Dedifferentiated amniotic fluid mesenchymal stem cell (primary cell): ENCODE results near the gene NEBL.

ENCODE experiments used
- DNase-seq: peaks from one replicate; pipeline ENCODE4 v3.0.0-alpha.2; 2016; ENCODE audit errors: extremely low spot score

The NEBL gene

GRCh38 chr10:20863008-20863407, 34.1 kb downstream of the NEBL start:
- no peak for DNase-seq

- DNase-seq: peak; percentile 47
Observed at GRCh38 chr10:20858292-20859124, 38.6 kb downstream of the NEBL start.

GRCh38 chr10:20856484-20856883, 40.6 kb downstream of the NEBL start:
- no peak for DNase-seq

GRCh38 chr10:20855398-20856038, 41.6 kb downstream of the NEBL start:
- DNase-seq: no peak

GRCh38 chr10:20853276-20853675, 43.8 kb downstream of the NEBL start:
- DNase-seq: no peak

- DNase-seq: no peak
Observed at GRCh38 chr10:20852303-20852702, 44.8 kb downstream of the NEBL start.

GRCh38 chr10:20847512-20847911, 49.6 kb downstream of the NEBL start:
- DNase-seq: no peak

GRCh38 chr10:20846263-20846662, 50.8 kb downstream of the NEBL start:
- DNase-seq: no peak

GRCh38 chr10:20841419-20841818, 55.7 kb downstream of the NEBL start:
- DNase-seq: no peak

GRCh38 chr10:20839910-20840309, 57.2 kb downstream of the NEBL start:
- DNase-seq: no peak

GRCh38 chr10:20839141-20839540, 58.0 kb downstream of the NEBL start:
- no peak for DNase-seq

- DNase-seq: no peak
Observed at GRCh38 chr10:20836401-20836800, 60.7 kb downstream of the NEBL start.

GRCh38 chr10:20835335-20835734, 61.8 kb downstream of the NEBL start:
- no peak for DNase-seq

GRCh38 chr10:20834825-20835224, 62.3 kb downstream of the NEBL start:
- DNase-seq: no peak

- DNase-seq: no peak
Observed at GRCh38 chr10:20822825-20823224, 74.3 kb downstream of the NEBL start.

- no peak for DNase-seq
Observed at GRCh38 chr10:20817646-20818045, 79.5 kb downstream of the NEBL start.

GRCh38 chr10:20817116-20817515, 80.0 kb downstream of the NEBL start:
- DNase-seq: no peak

GRCh38 chr10:20814116-20814515, 83.0 kb downstream of the NEBL start:
- DNase-seq: no peak

GRCh38 chr10:20811131-20811530, 86.0 kb downstream of the NEBL start:
- DNase-seq: no peak

GRCh38 chr10:20809631-20810030, 87.5 kb downstream of the NEBL start:
- DNase-seq: no peak

- no peak for DNase-seq
Observed at GRCh38 chr10:20806487-20806886, 90.6 kb downstream of the NEBL start.

- no peak for DNase-seq
Observed at GRCh38 chr10:20797290-20797689, 99.8 kb downstream of the NEBL start.

- no peak for DNase-seq
Observed at GRCh38 chr10:20795391-20795790, 101.7 kb downstream of the NEBL start.
